SK-N-SH (cell line): Measurements from ENCODE around the gene ENTPD7.

Experiments used
- FOXM1 ChIP-seq: IDR thresholded peaks from 2 replicates; pipeline ENCODE4 v1.4.0; 2012; ENCODE audit warnings: low read depth, mild to moderate bottlenecking
- JUND ChIP-seq: IDR thresholded peaks from 2 replicates; pipeline ENCODE4 v1.4.0; 2012
- RAD21 ChIP-seq: IDR thresholded peaks from 2 replicates; pipeline ENCODE4 v1.6.1; 2012; ENCODE audit warnings: mild to moderate bottlenecking, low read length
- RXRA ChIP-seq: IDR thresholded peaks from 2 replicates; pipeline ENCODE4 v1.4.0; 2012; ENCODE audit warnings: low read depth, mild to moderate bottlenecking, borderline replicate concordance
- TAF1 ChIP-seq: IDR thresholded peaks from 2 replicates; pipeline ENCODE4 v1.6.1; 2012; ENCODE audit warnings: low read depth, mild to moderate bottlenecking, low read length, moderate library complexity, borderline replicate concordance
- TF ChIP-seq, protein P1 (sequence below): fragments of 200-600 bp; sonication (generic); IDR thresholded peaks from 2 replicates; pipeline ENCODE4 v1.6.1; 2017; ENCODE audit warnings: antibody characterized with exemption, mild to moderate bottlenecking, moderate library complexity
- TF ChIP-seq, protein P2 (sequence below): IDR thresholded peaks from 2 replicates; pipeline ENCODE4 v1.4.0; 2012; ENCODE audit warnings: low read depth
- TF ChIP-seq, protein P3 (sequence below): IDR thresholded peaks from 2 replicates; pipeline ENCODE4; 2012

DNA sequence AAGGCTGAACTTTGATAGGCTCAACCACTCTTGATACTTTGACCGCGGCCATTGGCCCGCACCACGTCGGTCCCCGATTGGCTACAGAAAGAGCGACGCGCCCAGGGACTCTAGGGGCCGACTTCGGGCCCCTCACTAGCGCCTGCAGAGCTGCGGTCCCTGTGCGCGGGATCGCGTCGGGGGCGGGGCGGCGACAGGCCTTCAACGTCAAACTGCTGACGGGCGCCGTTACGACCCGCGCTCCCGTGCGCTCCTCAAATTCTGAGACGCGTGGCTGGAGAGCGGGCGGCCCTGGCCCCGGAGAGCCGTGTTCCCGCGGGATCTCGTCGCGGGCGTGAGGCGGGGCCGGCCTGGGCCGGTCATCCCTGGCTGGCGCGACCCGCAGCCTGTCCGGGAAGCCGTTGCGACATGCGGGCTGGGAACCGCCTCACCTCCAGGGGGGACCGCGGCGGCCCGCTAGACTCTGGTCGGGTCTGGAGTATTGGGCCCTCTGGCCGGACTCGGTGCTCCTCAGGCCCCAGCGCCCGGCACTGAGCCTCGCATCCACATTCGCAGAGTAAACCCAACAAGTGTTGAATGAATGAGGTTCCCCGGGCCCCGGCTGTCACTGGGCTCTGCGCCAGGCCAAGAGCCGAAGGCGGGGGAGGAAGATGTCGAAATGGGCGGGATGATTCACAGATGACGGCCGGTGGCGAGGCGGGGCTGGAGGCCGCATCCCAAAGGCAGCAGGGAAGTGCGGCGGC is 38.4 kb upstream of the ENTPD7 start:
- TF ChIP-seq RXRA = no peak
- TF ChIP-seq, protein P1, sequence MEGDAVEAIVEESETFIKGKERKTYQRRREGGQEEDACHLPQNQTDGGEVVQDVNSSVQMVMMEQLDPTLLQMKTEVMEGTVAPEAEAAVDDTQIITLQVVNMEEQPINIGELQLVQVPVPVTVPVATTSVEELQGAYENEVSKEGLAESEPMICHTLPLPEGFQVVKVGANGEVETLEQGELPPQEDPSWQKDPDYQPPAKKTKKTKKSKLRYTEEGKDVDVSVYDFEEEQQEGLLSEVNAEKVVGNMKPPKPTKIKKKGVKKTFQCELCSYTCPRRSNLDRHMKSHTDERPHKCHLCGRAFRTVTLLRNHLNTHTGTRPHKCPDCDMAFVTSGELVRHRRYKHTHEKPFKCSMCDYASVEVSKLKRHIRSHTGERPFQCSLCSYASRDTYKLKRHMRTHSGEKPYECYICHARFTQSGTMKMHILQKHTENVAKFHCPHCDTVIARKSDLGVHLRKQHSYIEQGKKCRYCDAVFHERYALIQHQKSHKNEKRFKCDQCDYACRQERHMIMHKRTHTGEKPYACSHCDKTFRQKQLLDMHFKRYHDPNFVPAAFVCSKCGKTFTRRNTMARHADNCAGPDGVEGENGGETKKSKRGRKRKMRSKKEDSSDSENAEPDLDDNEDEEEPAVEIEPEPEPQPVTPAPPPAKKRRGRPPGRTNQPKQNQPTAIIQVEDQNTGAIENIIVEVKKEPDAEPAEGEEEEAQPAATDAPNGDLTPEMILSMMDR = no peak
- peak; percentile 63 for TF ChIP-seq TAF1
- TF ChIP-seq JUND = no peak
- TF ChIP-seq, protein P2, sequence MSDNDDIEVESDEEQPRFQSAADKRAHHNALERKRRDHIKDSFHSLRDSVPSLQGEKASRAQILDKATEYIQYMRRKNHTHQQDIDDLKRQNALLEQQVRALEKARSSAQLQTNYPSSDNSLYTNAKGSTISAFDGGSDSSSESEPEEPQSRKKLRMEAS = peak; percentile 82
- no peak for TF ChIP-seq RAD21
- no peak; the same call in 1 of the 2 replicates for TF ChIP-seq FOXM1
- TF ChIP-seq, protein P3, sequence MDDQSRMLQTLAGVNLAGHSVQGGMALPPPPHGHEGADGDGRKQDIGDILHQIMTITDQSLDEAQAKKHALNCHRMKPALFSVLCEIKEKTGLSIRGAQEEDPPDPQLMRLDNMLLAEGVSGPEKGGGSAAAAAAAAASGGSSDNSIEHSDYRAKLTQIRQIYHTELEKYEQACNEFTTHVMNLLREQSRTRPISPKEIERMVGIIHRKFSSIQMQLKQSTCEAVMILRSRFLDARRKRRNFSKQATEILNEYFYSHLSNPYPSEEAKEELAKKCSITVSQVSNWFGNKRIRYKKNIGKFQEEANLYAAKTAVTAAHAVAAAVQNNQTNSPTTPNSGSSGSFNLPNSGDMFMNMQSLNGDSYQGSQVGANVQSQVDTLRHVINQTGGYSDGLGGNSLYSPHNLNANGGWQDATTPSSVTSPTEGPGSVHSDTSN = no peak
